WTC11 (cell line): ENCODE measurements around the gene PEX10. TPM values are rescaled to one million over a fixed set of nuclear protein-coding genes. Genes with fewer than 3 reads are reported as not detected.

Experiments
- ATAC-seq: fragments of 200-7000 bp; cut with Tn5 transposase; 2 replicates; pipeline ENCODE4 v1.10.0; 2021; ENCODE audit warnings: mild to moderate bottlenecking, moderate library complexity
- CTCF ChIA-PET: fragments of 300-600 bp; sonication (Branson Sonifier 250); formaldehyde crosslinking; loops from one replicate; lab custom pipeline; 2021; ENCODE audit warnings: antibody characterized with exemption; lab: Charles Lee
- POLR2A ChIA-PET: fragments of 350-600 bp; sonication (Branson Sonifier 250); formaldehyde crosslinking; loops from one replicate; lab custom pipeline; 2021; ENCODE audit warnings: antibody characterized with exemption; lab: Charles Lee
- DNase-seq: peaks from one replicate; pipeline ENCODE4 v3.0.0; 2021; ENCODE audit warnings: low spot score
- H3K27ac Mint-ChIP-seq: 2 replicates; pipeline ENCODE4 v1.8.0; 2021; ENCODE audit warnings: mixed read lengths
- H3K27me3 Mint-ChIP-seq: 2 replicates; pipeline ENCODE4 v1.8.0; 2021; ENCODE audit warnings: low read depth, mild to moderate bottlenecking, moderate library complexity, mixed read lengths
- H3K36me3 Mint-ChIP-seq: 2 replicates; pipeline ENCODE4 v1.8.0; 2021; ENCODE audit warnings: mixed read lengths
- H3K4me1 Mint-ChIP-seq: 2 replicates; pipeline ENCODE4 v1.8.0; 2022; ENCODE audit warnings: mixed read lengths
- H3K4me3 Mint-ChIP-seq: 2 replicates; pipeline ENCODE4 v1.8.0; 2021; ENCODE audit warnings: mild to moderate bottlenecking, moderate library complexity, mixed read lengths
- H3K9me3 Mint-ChIP-seq: 2 replicates; pipeline ENCODE4 v1.8.0; 2021; ENCODE audit warnings: mixed read lengths
- CBFB ChIP-seq: sonication (generic); formaldehyde crosslinking; IDR thresholded peaks from 2 replicates; pipeline ENCODE4 v1.8.1; 2022; ENCODE audit warnings: mild to moderate bottlenecking, low read depth, missing genetic modification reagents
- ESRRA ChIP-seq: sonication (generic); formaldehyde crosslinking; IDR thresholded peaks from 2 replicates; pipeline ENCODE4 v1.8.1; 2022; ENCODE audit warnings: mild to moderate bottlenecking, missing genetic modification reagents, borderline replicate concordance
- ETV6 ChIP-seq: sonication (generic); formaldehyde crosslinking; IDR thresholded peaks from 2 replicates; pipeline ENCODE4 v1.8.1; 2022; ENCODE audit warnings: mild to moderate bottlenecking, missing genetic modification reagents
- FOXJ3 ChIP-seq: sonication (generic); formaldehyde crosslinking; IDR thresholded peaks from 2 replicates; pipeline ENCODE4 v1.9.0; 2021; ENCODE audit warnings: missing genetic modification reagents, mild to moderate bottlenecking, borderline replicate concordance
- FOXP4 ChIP-seq: sonication (generic); formaldehyde crosslinking; IDR thresholded peaks from 2 replicates; pipeline ENCODE4 v1.8.0; 2022; ENCODE audit warnings: mild to moderate bottlenecking, missing genetic modification reagents
- GTF2I ChIP-seq: fragments of 250-450 bp; sonication (Bioruptor Pico); conservative IDR thresholded peaks from 2 replicates; pipeline ENCODE4 v1.4.0; 2021; ENCODE audit warnings: mild to moderate bottlenecking
- MAX ChIP-seq: sonication (generic); formaldehyde crosslinking; IDR thresholded peaks from 2 replicates; pipeline ENCODE4 v1.8.0; 2022; ENCODE audit warnings: mild to moderate bottlenecking, missing genetic modification reagents
- NR2C2 ChIP-seq: sonication (generic); formaldehyde crosslinking; IDR thresholded peaks from 2 replicates; pipeline ENCODE4 v1.8.0; 2022; ENCODE audit warnings: mild to moderate bottlenecking, missing genetic modification reagents
- PRDM15 ChIP-seq: sonication (generic); formaldehyde crosslinking; IDR thresholded peaks from 2 replicates; pipeline ENCODE4 v1.8.0; 2022; ENCODE audit warnings: missing genetic modification reagents
- SP1 ChIP-seq: sonication (generic); formaldehyde crosslinking; conservative IDR thresholded peaks from 2 replicates; pipeline ENCODE4 v1.8.1; 2022; ENCODE audit warnings: missing genetic modification reagents
- TCF7 ChIP-seq: sonication (generic); formaldehyde crosslinking; IDR thresholded peaks from 2 replicates; pipeline ENCODE4 v1.8.0; 2022; ENCODE audit warnings: mild to moderate bottlenecking, low read depth, missing genetic modification reagents, moderate library complexity
- TEAD4 ChIP-seq: sonication (generic); formaldehyde crosslinking; IDR thresholded peaks from 2 replicates; pipeline ENCODE4 v1.8.0; 2022; ENCODE audit warnings: mild to moderate bottlenecking, missing genetic modification reagents
- TP53 ChIP-seq: sonication (generic); formaldehyde crosslinking; IDR thresholded peaks from 2 replicates; pipeline ENCODE4 v1.8.1; 2023; ENCODE audit warnings: mild to moderate bottlenecking, missing genetic modification reagents
- ZBTB21 ChIP-seq: sonication (generic); formaldehyde crosslinking; IDR thresholded peaks from 2 replicates; pipeline ENCODE4 v1.8.1; 2023; ENCODE audit warnings: mild to moderate bottlenecking, missing genetic modification reagents, borderline replicate concordance
- ZNF232 ChIP-seq: sonication (generic); formaldehyde crosslinking; IDR thresholded peaks from 2 replicates; pipeline ENCODE4 v1.8.0; 2022; ENCODE audit warnings: mild to moderate bottlenecking, missing genetic modification reagents
- ZNF281 ChIP-seq: sonication (generic); formaldehyde crosslinking; IDR thresholded peaks from 2 replicates; pipeline ENCODE4 v1.8.0; 2023; ENCODE audit warnings: mild to moderate bottlenecking, missing genetic modification reagents
- ZNF317 ChIP-seq: sonication (generic); formaldehyde crosslinking; IDR thresholded peaks from 2 replicates; pipeline ENCODE4 v1.8.1; 2023; ENCODE audit warnings: low read depth, mild to moderate bottlenecking, moderate library complexity, missing genetic modification reagents, borderline replicate concordance
- ZNF416 ChIP-seq: fragments of 250-450 bp; sonication (Bioruptor Pico); IDR thresholded peaks from 2 replicates; pipeline ENCODE4 v1.9.0; 2021; ENCODE audit warnings: mild to moderate bottlenecking, inconsistent platforms
- ZNF423 ChIP-seq: fragments of 250-450 bp; sonication (Bioruptor Pico); IDR thresholded peaks from 2 replicates; pipeline ENCODE4 v2.1.2; 2022; ENCODE audit warnings: mild to moderate bottlenecking, moderate library complexity
- ZNF512 ChIP-seq: sonication (generic); formaldehyde crosslinking; IDR thresholded peaks from 2 replicates; pipeline ENCODE4 v1.8.1; 2022; ENCODE audit warnings: missing genetic modification reagents, borderline replicate concordance
- total RNA-seq: library from RNA; stranded (reverse); gene quantifications from 3 replicates; pipeline ENCODE4 v1.2.3, GENCODE V29; 2021

The PEX10 gene
- total RNA-seq, 1 experiment from 2014 or later: 29.3 TPM

GRCh38 chr1:2417083-2417832 is 4.9 kb upstream of the PEX10 start:
- Mint-ChIP-seq H3K4me3 (no peak overlapping the region), H3K9me3 (peaks cover 1% of the 10 kb centered on the region; the same call in 1 of the 2 replicates), H3K4me1 (peaks cover 16% of the 10 kb centered on the region)
- TF ChIP-seq ESRRA (CRISPR knock-in tag): no peak
- no peak for TF ChIP-seq FOXP4 (CRISPR knock-in tag)
- TF ChIP-seq TCF7 (CRISPR knock-in tag): no peak
- TF ChIP-seq TP53: no peak
- TF ChIP-seq SP1 (CRISPR knock-in tag): no peak
- TF ChIP-seq GTF2I: no peak
- TF ChIP-seq, all 79 proteins: peak for 0
- no peaks in the 10 kb centered on the region for H3K36me3 Mint-ChIP-seq
- DNase-seq (no peak), ATAC-seq (no peak)
- ChIA-PET POLR2A (no interaction called here), CTCF (interaction anchor here (1.2 kb wide), 1 partner anchor 81 kb away, joined by 3 read pairs; no protein-coding TSS in a partner anchor)
- H3K27ac Mint-ChIP-seq: no peak overlapping the region
- H3K27me3 Mint-ChIP-seq: peaks cover 10% of the 10 kb centered on the region

- H3K4me3 Mint-ChIP-seq: no peak overlapping the region
- H3K36me3 Mint-ChIP-seq: no peaks in the 10 kb centered on the region
- no peaks in the 10 kb centered on the region for H3K9me3 Mint-ChIP-seq
- CTCF ChIA-PET: interaction anchor here (0.6 to 1.3 kb wide), 6 partner anchors 14 to 168 kb away, joined by 3 to 4 read pairs (median 3); partner anchors contain the start of gene PANK4
- ATAC-seq: no peak
- peaks cover 16% of the 10 kb centered on the region for H3K4me1 Mint-ChIP-seq
- DNase-seq: no peak
- H3K27me3 Mint-ChIP-seq: peaks cover 1% of the 10 kb centered on the region
- POLR2A ChIA-PET: interaction anchor here (0.5 to 0.6 kb wide), 2 partner anchors 44 to 921 kb away, joined by 3 to 4 read pairs; no protein-coding TSS in a partner anchor
- no peak overlapping the region for H3K27ac Mint-ChIP-seq
- TF ChIP-seq NR2C2 (CRISPR knock-in tag) (no peak), MAX (CRISPR knock-in tag) (no peak), ZNF232 (no peak), ZNF512 (CRISPR knock-in tag) (no peak), ZNF317 (CRISPR knock-in tag) (no peak), ZNF423 (no peak), PRDM15 (CRISPR knock-in tag) (no peak), CBFB (CRISPR knock-in tag) (no peak), FOXJ3 (no peak), ZBTB21 (CRISPR knock-in tag) (no peak), ETV6 (CRISPR knock-in tag) (no peak), ZNF416 (CRISPR knock-in tag) (no peak), ZNF281 (CRISPR knock-in tag) (no peak), ESRRA (CRISPR knock-in tag) (no peak), TEAD4 (CRISPR knock-in tag) (no peak)
These were observed 4.0 kb upstream of the PEX10 start for GRCh38 chr1:2416403-2416802.
